Measurements from ENCODE around the gene CAPZB.

CAPZB gene

GRCh38 chr1:19467199-19468187 lies 17.8 kb downstream of the CAPZB start:
- no peak for DNase-seq

DNA sequence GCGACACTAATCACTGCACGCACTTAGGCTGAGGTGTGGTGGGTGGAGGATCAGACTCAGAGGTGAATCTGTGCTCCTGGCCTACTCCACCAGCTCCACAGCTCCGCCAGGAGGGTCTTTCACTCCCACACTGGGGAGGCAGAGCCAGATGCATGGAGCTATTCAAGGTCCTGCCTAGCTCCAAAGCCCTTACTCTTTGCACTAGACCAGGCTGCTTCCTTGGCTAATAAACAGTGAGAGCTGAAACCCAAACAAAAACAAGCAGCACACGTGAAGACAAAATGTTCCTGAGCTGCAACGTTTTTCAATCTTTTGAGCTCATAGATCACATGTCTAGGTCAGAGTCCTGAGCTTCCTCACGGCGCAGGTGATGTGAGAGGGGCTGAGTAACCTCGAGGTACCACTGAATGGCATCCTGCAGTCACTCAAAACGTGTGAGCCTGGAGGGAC lies 19.2 kb downstream of the CAPZB start:
- DNase-seq, result no peak

GRCh38 chr1:19465650-19466049 lies 19.7 kb downstream of the CAPZB start:
- DNase-seq, result no peak

GRCh38 chr1:19465123-19465522 lies 20.2 kb downstream of the CAPZB start:
- no peak for DNase-seq

- no peak for DNase-seq
Measured at GRCh38 chr1:19464696-19465095, 20.6 kb downstream of the CAPZB start.

DNA sequence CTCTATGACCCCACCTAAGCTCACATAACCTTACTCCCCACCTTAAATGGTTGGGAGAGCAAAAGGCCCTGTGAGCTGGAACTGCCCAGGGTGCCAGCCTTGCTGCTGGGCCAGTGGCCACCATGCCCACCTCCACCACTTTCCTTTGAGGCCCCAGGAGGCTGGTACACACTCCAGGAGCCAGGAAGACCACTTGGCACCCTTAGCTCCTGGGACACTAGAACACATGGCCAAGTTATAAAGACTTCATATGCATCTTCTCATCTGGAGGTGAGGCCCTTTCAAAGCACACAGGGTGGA lies 21.9 kb downstream of the CAPZB start:
- no peak for DNase-seq

- DNase-seq, result peak; percentile 63
Measured at GRCh38 chr1:19462781-19463503, 22.4 kb downstream of the CAPZB start.

DNA sequence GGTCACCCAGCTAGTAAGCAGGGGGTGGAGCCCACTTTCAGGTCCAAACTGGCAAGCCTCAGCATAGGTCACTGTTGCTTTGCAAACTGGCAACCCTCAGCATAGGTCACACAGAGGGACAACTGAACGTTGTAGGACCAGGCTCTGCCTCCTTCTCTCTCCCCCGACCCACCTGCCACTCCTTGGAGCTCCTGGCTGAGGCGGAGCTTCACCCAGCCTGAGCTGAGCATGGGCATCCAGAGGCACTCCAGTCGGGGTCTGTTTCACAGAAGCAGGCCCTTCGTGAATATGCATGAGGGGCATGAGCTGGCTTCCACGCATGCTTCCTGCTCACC lies 24.2 kb downstream of the CAPZB start:
- no peak for DNase-seq

DNA sequence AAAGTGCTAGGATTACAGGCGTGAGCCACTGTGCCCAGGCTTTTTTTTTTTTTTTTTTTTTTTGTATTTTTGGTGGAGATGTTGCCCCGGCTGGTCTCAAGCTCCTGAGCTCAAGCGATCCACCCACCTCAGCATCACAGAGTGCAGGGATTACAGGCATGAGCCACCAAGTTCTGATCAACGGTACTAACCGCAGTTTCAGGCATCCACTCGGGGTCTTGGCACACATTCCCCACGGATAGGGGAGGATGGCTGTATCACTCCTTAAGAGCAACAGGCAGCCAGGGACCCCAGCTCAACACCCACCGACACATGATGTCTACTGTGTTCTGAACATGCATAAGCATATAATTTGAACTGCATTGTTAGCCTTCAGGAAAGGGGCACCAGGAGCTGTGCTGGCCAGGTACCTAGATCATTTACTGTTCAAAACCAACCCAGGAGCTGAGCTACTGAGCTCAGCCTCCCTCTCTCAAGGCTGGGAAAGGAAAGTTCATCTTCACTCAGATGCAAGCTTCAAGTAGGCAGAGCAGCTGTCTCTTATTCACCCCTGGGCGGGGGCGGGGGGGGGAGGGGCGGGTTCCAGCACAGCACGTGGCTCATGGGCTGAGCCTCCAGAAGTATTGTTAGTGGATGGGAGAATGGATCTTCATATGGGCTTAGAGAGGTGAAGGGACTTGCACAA lies 24.7 kb downstream of the CAPZB start:
- DNase-seq, result no peak

- no peak for DNase-seq
Measured at GRCh38 chr1:19458815-19459417, 26.4 kb downstream of the CAPZB start.

DNA sequence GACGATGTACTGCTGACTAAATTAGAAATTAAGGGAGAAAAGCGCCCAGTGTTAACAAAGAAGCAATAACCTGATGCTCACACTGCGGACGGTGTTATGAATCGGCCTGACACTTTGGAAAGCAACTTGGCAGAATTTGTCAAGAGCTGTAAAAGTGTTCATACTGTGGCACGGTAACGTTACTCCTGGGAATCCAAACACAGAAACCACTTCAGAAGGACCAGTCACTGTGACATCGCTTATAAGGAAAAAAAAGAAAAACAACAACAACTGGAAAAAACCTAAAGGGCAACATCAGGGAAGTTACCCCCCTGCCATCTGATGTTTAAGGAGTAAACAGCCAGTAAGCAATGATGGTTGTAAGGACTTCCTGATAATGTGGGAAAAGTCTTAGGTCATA lies 27.7 kb downstream of the CAPZB start:
- DNase-seq, result no peak

DNA sequence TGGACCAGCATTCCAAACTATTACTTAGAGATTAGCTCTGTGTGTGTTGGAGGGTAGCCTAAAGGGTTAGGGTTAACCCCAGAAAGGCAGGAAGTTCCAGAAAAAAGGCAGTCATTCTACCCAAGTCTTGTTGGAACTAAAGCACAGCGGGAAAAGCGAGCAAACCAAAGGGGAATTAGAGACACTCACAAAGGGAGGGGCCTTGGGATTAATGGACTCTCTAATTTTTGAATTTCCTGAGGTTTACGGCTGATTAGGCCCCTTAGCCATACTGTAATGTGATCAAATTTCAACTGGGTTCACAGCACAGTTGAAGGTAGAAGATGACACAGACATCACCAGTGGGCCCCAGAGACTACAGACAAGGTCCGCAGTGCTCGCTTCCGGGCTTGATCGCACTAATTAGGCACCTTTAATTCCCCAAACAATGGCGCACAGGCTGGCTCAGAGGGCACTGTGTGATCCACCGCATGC lies 28.3 kb downstream of the CAPZB start:
- no peak for DNase-seq

GRCh38 chr1:19455353-19455752 lies 30.0 kb downstream of the CAPZB start:
- no peak for DNase-seq

- DNase-seq, result peak; percentile 23
Measured at GRCh38 chr1:19454265-19455146, 30.8 kb downstream of the CAPZB start.

GRCh38 chr1:19453741-19454201 lies 31.6 kb downstream of the CAPZB start:
- no peak for DNase-seq

DNA sequence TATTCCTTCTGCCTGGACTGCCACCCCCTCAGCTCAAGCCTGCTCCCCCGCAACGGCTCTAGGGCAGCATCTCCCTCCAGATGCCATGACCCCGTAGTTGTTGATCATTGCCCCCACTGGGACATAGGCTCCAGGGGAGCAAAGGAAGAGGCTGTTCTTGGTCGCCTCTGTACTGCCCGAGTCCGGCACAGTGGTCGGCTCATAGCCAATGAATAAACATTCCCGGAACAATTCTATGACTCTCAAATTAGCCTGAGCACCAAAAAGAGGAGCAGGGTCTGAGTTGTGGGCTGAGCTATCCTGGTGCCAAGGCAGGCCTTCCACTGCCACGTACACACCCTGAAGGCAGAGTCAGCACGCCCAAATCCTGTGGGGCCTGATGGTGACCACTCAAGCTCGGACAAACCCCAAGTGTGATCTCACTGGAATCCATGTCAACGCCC lies 33.1 kb downstream of the CAPZB start:
- no peak for DNase-seq

GRCh38 chr1:19450811-19451515 lies 34.4 kb downstream of the CAPZB start:
- DNase-seq, result no peak

DNA sequence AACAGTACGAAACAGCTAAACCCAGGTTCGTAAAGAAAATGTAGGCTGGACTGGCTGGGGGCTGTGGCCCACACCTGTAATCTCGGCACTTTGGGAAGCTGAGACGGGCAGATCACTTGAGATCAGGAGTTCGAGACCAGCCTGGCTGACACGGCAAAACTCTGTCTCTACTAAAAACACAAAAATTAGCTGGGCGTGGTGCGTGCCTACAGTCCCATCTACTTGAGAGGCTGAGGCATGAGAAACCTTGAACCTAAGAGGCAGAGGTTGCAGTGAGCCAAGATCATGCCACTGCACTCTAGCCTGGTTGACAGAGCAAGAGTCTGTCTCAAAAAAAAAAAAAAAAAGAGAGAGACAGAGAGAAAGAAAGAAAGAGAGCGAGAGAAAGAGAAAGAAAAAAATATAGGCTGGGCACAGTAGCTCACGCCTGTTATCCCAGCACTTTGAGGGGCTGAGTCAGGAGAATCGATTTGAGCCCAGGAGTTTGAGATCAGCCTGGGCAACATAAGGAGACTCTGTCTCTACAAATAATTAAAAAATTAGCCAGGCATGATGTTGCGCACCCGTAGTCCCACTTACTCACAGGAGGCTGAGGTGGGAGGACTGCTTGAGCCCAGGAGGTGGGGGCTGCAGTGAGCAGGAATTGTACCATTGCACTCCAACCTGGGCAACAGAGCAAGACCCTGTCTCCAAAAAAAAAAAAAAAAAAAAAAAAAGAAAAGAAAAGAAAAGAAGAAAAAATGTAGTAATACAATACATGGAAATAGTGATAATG lies 35.7 kb downstream of the CAPZB start:
- DNase-seq, result no peak

DNA sequence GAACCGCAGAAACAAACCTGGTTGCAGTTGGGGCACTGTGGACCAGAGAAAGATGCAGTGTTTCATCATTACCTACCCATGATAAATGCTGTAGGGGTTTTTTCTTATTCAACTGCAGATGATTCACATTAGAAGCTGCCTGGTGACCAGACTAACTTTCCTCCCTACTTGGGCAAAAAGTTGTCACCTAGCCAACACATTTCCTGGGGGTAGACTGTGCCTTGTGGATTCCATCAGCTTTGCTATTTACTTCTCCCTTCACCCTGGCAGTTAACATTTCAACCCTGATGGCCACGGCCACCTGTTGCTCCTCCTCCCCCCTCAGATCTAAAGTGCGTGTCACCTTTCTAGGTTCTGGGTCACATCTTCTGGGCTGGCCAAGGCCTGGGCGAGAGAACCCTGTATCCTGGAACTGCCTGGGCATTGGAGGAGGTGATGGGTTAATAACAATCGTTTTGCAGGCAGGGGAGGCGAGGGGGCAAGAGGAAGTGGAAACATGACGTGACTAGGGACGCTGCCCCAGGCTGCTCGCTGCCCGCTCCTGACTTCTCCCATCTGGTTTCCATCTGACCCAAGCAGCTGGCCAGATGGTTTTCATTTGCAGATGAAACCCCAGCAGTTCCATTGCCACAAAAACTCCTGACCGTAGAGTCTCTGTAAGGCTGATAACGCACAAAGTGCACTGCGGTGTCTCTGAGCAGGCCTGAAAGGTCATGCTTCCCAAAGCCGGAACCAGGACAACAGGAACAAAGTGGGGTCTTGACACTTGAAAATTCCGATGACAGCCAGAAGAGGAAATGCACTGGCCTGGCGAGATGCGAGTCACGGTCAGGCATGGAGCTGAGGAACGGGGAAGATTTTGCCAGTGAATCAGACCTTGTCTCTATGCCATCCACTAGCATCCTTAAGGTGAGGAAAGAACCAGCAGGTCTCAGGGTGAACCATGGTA lies 36.6 kb downstream of the CAPZB start:
- DNase-seq, result no peak

Measured in GF-D8 (cell line).